ENCODE results near the gene MAST4.

- TF ChIP-seq EZH2phosphoT487 (IDR thresholded peaks at IDR 0.05; ENCODE audit: low read depth) (no peak), CTCF (IDR thresholded peaks at IDR 0.05; ENCODE audit: low read depth, low read length) (no peak)
These were observed 485.1 kb downstream of the MAST4 start for GRCh38 chr5:67081261-67081660.

All from OCI-LY3 (cell line).